Parathyroid adenoma (tissue), 2 donors: ENCODE results near the gene ATP6V1C2.
"Not testable (repeated sequence)": the region's sequence is repeated elsewhere in the genome, so short reads cannot be mapped to it uniquely, and the experiment has no call there.

Experiments used
- H2AFZ ChIP-seq: fragments of 300-600 bp; sonication (generic); one replicate; pipeline ENCODE4 v1.7.0; 2017; ENCODE audit warnings: antibody characterized with exemption, mild to moderate bottlenecking
- H3K27ac ChIP-seq: fragments of 300-600 bp; sonication (generic); one replicate; pipeline ENCODE4 v1.7.0; 2017
- H3K27me3 ChIP-seq: fragments of 300-600 bp; sonication (generic); one replicate; pipeline ENCODE4 v1.7.0; 2017; ENCODE audit warnings: low read length; ENCODE audit not compliant: control insufficient read depth, insufficient read depth
- H3K36me3 ChIP-seq: fragments of 300-600 bp; sonication (generic); one replicate; pipeline ENCODE4 v1.7.0; 2017; ENCODE audit warnings: low read length; ENCODE audit not compliant: control insufficient read depth, insufficient read depth
- H3K4me1 ChIP-seq: fragments of 300-600 bp; sonication (generic); one replicate; pipeline ENCODE4 v1.7.0; 2017; ENCODE audit warnings: control low read depth
- H3K4me2 ChIP-seq: fragments of 300-600 bp; sonication (generic); one replicate; pipeline ENCODE4 v1.7.0; 2017; ENCODE audit warnings: low read length
- H3K4me3 ChIP-seq: fragments of 300-600 bp; sonication (generic); one replicate; pipeline ENCODE4 v1.7.0; 2017; ENCODE audit warnings: low read depth, low read length
- H3K79me2 ChIP-seq: fragments of 300-600 bp; sonication (generic); one replicate; pipeline ENCODE4 v1.7.0; 2017; ENCODE audit warnings: control low read depth
- H3K9ac ChIP-seq: fragments of 300-600 bp; sonication (generic); one replicate; pipeline ENCODE4 v1.7.0; 2017; ENCODE audit warnings: mild to moderate bottlenecking
- H3K9me3 ChIP-seq: fragments of 300-600 bp; sonication (generic); one replicate; pipeline ENCODE4 v1.7.0; 2017; ENCODE audit warnings: low read length; ENCODE audit not compliant: control insufficient read depth
- CTCF ChIP-seq: fragments of 300-600 bp; sonication (generic); IDR thresholded peaks from one replicate; pipeline ENCODE4 v1.7.0; 2017; ENCODE audit warnings: antibody characterized with exemption, mild to moderate bottlenecking
- donor health status: primary hyperparathyroidism.

The ATP6V1C2 gene

GRCh38 chr2:10811517-10811916, 90.1 kb downstream of the ATP6V1C2 start:
- peak overlapping the region; percentile 50 for H3K4me2 ChIP-seq
- no peaks in the 10 kb centered on the region for H3K9me3 ChIP-seq
- no peak overlapping the region for H3K9ac ChIP-seq
- H3K4me3 ChIP-seq, result peak overlapping the region; percentile 70
- peaks cover 20% of the 10 kb centered on the region for H3K79me2 ChIP-seq
- peaks cover 2% of the 10 kb centered on the region for H3K36me3 ChIP-seq
- peak overlapping the region; percentile 82 for H2AFZ ChIP-seq
- H3K4me1 ChIP-seq, result peaks cover 8% of the 10 kb centered on the region
- no peak overlapping the region for H3K27ac ChIP-seq
- TF ChIP-seq CTCF, result no peak
- H3K27me3 ChIP-seq, result no peaks in the 10 kb centered on the region

GRCh38 chr2:10812362-10813162, 91.1 kb downstream of the ATP6V1C2 start, which contains the start of gene PDIA6:
Gene PDIA6 (minus strand): TSS chr2:10812785. CDS start chr2:10812696, 89 bp downstream.
- no peak for TF ChIP-seq CTCF
- H3K27ac ChIP-seq, result peak within 1 kb of the TSS; percentile 53
- H2AFZ ChIP-seq, result peak within 1 kb of the TSS; percentile 90

GRCh38 chr2:10813163-10814138, 92.0 kb downstream of the ATP6V1C2 start:
- not testable (repeated sequence) for H3K9ac ChIP-seq, H3K9me3 ChIP-seq, H3K27me3 ChIP-seq, H3K36me3 ChIP-seq, H3K4me1 ChIP-seq
- Histone ChIP-seq H3K4me3 (peak overlapping the region; percentile 67), H3K79me2 (peaks cover 14% of the 10 kb centered on the region), H3K27ac (peak overlapping the region; percentile 8), H2AFZ (peak overlapping the region; percentile 90), H3K4me2 (peak overlapping the region; percentile 91)

More at GRCh38 chr2:10812362-10813162, 91.1 kb downstream of the ATP6V1C2 start, which contains the start of gene PDIA6:
- H3K9ac ChIP-seq, result no peak within 1 kb of the TSS
- H3K36me3 ChIP-seq, result peaks cover 2% of the 10 kb centered on the region
- no peaks in the 10 kb centered on the region for H3K27me3 ChIP-seq
- peak within 1 kb of the TSS; percentile 91 for H3K4me2 ChIP-seq
- H3K4me3 ChIP-seq, result peak within 1 kb of the TSS; percentile 70
- peaks cover 20% of the 10 kb centered on the region for H3K79me2 ChIP-seq
- H3K4me1 ChIP-seq, result peaks cover 8% of the 10 kb centered on the region
- H3K9me3 ChIP-seq, result no peaks in the 10 kb centered on the region

- H2AFZ ChIP-seq, result no peak overlapping the region
- no peak overlapping the region for H3K4me2 ChIP-seq
- H3K27me3 ChIP-seq, result no peaks in the 10 kb centered on the region
- no peak overlapping the region for H3K4me3 ChIP-seq
- no peak for TF ChIP-seq CTCF
- peaks cover 6% of the 10 kb centered on the region for H3K4me1 ChIP-seq
- no peak overlapping the region for H3K27ac ChIP-seq
- no peak overlapping the region for H3K9ac ChIP-seq
- peaks cover 2% of the 10 kb centered on the region for H3K36me3 ChIP-seq
- no peaks in the 10 kb centered on the region for H3K9me3 ChIP-seq
- peaks cover 12% of the 10 kb centered on the region for H3K79me2 ChIP-seq
Observed at GRCh38 chr2:10814142-10814541, 92.7 kb downstream of the ATP6V1C2 start.
